Gastrocnemius medialis (tissue), 4 donors: ENCODE data around the gene CA12. TPM values are rescaled to one million over a fixed set of nuclear protein-coding genes. Genes with fewer than 3 reads are reported as not detected.

ENCODE experiments used
- total RNA-seq, 4 donors: library from RNA; depleted of rRNA; stranded (reverse); fragments of >200 nt; gene quantifications; one replicate each; pipeline versions ENCODE4 v1.1.0 to v1.2.3, GENCODE V29; 2016

The CA12 gene
- total RNA-seq, 4 donors from 2014 or later: 0.10 to 1.7 TPM; not detected in 2

Other genes with a start within 250 kb of the CA12 start
- gene RPS27L, start 224.4 kb downstream of the CA12 start, total RNA-seq: 100 to 1,000 TPM in 1 of 4 donors, 10 to 100 TPM in 3; 53.0 to 145 (median 78.0) TPM
- 10 to 100 TPM in 2 of 4 donors, 1 to 10 TPM in 2; 7.2 to 33.4 (median 14.3) TPM for gene RAB8B, start 192.2 kb downstream of the CA12 start, total RNA-seq
- gene APH1B, start 104.2 kb downstream of the CA12 start, total RNA-seq: 1 to 10 TPM; 2.4 to 5.6 (median 2.9) TPM
- 10 to 100 TPM; 12.1 to 29.4 (median 15.5) TPM for gene USP3, start 122.7 kb upstream of the CA12 start, total RNA-seq
- under 1 TPM in 3 of 4 donors, not detected in 1; 0.36 to 0.89 (median 0.68) TPM for gene FBXL22, start 215.5 kb upstream of the CA12 start, total RNA-seq